Epithelial cell of proximal tubule (primary cell): ENCODE results near the gene PLCG2. TPM values are rescaled to one million over a fixed set of nuclear protein-coding genes. Genes with fewer than 3 reads are reported as not detected.

Source experiments
- DNase-seq: peaks from one replicate; pipeline ENCODE4 v3.0.0-alpha.2; 2011; ENCODE audit warnings: low read depth
- H3K4me3 ChIP-seq: 2 replicates; pipeline ENCODE4 v1.5.1; 2011; ENCODE audit warnings: low read depth, mild to moderate bottlenecking, low read length
- total RNA-seq: library from RNA; depleted of rRNA; stranded (reverse); fragments of >200 nt; gene quantifications from 2 replicates; pipeline ENCODE4 v1.2.3, GENCODE V29; 2015
- TF ChIP-seq, protein P1 (sequence below): conservative IDR thresholded peaks from 2 replicates; pipeline ENCODE4 v1.5.1; 2012; ENCODE audit warnings: low read depth, mild to moderate bottlenecking, low read length

Gene PLCG2
- total RNA-seq, 1 donor from 2014 or later, result 0.58 TPM

DNA sequence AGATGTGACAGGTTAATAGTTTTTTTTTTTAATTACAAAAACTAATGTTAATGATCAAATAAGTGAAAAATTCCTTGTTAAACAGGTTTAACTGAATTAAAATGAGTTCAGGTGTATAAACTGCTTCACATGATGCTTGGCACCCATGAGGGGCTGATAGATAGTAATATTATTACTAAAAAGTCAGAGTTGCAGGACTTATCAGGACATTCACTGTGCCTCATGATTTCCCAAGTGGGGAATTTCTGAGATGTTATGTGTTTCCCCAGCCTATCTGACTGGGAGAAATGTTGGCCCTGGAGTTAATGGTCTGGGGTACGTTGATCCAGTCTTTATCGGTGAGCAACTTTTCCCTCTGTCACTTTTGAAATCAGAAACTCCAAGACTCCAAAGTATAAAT lies 102.1 kb downstream of the PLCG2 start:
- TF ChIP-seq, protein P1, sequence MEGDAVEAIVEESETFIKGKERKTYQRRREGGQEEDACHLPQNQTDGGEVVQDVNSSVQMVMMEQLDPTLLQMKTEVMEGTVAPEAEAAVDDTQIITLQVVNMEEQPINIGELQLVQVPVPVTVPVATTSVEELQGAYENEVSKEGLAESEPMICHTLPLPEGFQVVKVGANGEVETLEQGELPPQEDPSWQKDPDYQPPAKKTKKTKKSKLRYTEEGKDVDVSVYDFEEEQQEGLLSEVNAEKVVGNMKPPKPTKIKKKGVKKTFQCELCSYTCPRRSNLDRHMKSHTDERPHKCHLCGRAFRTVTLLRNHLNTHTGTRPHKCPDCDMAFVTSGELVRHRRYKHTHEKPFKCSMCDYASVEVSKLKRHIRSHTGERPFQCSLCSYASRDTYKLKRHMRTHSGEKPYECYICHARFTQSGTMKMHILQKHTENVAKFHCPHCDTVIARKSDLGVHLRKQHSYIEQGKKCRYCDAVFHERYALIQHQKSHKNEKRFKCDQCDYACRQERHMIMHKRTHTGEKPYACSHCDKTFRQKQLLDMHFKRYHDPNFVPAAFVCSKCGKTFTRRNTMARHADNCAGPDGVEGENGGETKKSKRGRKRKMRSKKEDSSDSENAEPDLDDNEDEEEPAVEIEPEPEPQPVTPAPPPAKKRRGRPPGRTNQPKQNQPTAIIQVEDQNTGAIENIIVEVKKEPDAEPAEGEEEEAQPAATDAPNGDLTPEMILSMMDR, result no peak
- H3K4me3 ChIP-seq, result no peak overlapping the region
- DNase-seq, result no peak

DNA sequence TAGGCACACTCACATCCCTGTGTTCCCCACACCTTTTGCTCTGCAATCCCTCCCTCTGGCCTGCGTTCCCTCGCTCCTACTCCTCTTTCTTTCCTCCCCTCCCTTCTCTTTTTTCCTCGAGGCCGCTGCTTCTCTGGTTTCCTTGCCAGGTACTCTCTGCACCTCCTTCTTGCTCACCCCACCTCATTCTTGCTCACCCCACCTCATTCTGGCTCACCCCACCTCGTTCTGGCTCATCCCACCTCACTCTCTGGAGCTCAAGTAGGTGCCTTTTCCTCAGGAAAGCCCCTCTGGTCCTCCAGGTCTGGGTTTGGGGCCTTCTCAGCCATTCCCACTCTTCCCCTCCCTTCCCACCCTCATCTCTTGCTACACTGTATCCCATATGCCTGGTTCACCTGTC lies 103.5 kb downstream of the PLCG2 start:
- H3K4me3 ChIP-seq, result no peak overlapping the region
- TF ChIP-seq, protein P1, result no peak
- no peak for DNase-seq

DNA sequence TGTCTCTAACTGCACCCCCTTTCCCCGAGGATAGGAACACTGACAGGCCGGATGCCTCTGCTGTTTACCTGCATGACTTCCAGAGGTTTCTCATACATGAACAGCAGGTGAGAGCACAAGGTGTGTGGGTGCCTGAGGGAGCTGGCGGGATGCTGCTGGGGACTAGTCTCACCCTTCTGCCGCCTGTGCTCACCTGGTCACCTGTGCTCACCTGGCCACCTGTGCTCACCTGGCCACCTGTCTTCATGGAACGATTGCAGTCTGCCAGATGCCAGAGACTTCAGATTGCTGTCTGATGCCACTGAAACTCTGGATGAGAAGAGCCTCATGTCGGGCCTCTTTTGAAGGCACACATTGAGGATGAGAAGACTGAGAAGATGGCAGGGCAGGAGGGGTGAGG lies 104.1 kb downstream of the PLCG2 start:
- DNase-seq, result no peak
- no peak overlapping the region for H3K4me3 ChIP-seq
- TF ChIP-seq, protein P1, result no peak

DNA sequence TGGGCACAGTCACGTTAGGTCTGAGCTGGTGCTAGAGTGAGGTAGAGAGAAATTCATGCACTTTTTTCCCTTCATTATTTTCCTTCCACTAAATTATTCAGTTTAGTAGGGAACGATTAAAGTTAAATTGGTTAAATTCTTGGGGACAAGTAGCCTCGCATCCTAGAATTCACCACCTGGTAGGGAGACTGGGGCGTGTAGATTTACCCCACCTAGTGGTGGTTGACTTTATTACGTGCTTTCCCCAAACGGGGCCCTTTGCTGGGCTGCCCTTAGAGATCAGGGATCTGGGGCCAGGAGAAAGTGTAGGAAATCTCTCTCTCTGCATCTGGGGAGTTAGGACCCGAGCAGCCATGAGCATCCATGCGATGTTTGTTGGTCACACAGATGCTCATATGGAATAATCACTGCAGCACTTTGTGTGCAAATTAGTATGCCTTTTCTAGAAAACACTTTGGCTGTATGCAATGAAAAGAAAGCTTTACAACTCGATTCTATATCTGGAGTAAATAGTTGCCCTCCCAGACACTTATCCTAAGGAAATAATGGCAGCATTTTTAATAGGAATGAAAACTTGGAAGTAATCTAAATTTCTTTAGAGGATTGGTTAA lies 107.0 kb downstream of the PLCG2 start:
- H3K4me3 ChIP-seq, result no peak overlapping the region
- TF ChIP-seq, protein P1, result peak; percentile 84
- no peak for DNase-seq

DNA sequence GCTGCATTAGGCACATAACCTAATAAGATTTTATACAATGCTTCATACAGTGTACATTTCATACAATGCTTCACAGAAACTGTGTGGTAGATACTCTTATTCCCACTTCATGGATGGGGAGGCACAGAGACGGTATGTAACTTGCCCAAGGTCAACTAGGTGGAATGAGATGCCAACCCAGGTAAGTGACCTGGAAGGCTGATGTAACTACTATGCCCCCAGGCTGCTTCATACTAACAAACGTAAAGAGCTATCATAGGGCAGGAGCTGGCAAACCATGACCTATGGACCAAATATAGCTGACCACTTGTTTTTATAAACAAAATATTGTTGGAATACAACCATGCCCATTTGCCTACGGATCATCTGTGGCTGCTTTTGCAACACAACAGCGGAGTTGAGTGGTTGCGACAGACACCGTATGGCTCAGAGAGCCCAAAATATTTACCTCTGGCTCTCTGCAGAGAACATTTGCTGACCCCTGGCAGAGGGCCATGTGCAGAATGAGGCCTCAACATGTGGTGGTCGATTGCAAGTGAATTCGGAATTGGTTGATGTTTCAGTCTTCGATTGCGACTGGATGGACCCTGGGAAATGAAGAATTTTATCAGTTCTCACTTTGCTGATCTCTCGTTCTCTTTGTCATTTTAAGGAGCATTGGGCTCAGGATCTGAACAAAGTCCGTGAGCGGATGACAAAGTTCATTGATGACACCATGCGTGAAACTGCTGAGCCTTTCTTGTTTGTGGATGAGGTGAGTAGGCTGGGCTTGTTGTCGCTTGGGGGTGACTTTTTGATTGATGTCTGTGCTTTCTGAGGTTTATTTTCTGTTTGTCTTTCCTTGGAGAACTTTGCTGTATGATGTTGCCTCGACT lies 109.7 kb downstream of the PLCG2 start:
- no peak for DNase-seq
- TF ChIP-seq, protein P1, result no peak
- H3K4me3 ChIP-seq, result no peak overlapping the region

DNA sequence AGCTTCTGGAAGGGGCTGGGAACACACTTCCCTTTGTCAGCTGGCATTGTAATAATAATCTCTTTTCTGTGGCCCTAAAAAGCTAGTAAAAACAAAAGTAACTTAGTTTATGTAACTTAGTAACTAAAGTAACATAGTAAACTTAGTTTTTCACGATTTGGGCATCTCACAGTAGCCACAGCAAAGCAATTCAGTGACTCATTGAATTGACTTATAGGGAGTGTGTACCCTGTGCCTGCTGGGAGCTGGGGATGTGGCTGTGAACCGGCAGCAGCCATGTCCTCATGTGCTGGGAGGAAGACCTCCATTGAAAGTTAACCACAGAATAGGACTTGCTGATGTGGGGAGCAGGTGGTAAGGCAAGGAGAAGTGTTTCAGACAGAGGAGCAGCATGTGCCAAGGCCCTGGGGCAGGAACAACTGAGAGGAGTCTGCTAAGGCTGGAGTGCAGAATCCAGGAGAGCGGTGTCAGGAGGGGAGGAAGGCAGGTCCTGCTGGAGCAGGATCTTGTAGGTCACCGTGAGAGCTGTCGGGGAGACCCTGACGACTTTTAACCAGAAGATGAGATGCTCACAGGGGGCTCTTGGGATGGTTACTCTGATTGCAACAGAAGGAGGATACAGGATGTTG lies 112.8 kb downstream of the PLCG2 start:
- TF ChIP-seq, protein P1, result no peak
- DNase-seq, result no peak
- H3K4me3 ChIP-seq, result no peak overlapping the region
